ENCODE measurements around the gene HES7.
"Not testable (repeated sequence)": the region's sequence is repeated elsewhere in the genome, so short reads cannot be mapped to it uniquely, and the experiment has no call there.

Gene HES7

DNA sequence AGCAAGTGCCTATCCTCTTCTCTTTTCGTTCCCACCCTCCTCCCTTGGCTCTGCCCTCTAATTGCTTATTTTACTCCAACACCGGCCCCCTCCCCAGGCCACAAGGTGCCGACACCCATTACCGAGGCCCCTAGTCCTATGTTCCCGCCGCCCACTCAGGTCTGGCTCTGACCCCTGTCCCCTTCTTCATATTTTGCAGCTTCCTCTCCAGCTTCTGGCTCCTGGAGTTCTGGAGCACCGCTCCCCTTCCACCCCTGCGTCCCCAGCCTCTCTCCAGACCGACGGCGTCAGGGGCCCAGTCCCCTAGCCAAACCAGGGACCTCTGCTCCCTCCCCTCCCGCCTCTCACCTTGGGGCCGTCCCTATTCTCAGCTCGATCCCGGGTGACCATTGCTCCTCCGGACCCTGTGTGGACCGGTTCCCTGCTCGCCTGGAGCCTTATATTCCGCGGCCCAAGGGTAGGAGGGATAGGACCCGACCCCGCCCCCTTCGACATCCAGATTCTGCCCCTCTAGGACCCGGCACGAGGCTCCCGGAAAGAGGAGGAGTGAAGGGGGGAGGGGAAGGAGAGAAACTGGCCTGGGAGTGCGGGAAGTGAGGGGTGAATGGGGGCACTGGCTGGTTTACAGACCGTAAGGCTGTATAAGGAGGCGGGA lies at the start of gene HES7:
TSS of gene HES7 (minus strand) at position 412 of the 655 bp plus-strand sequence. CDS start at position 390, 22 bp downstream.
- Histone ChIP-seq H3K4me1 (ENCODE audit: insufficient read depth, low read length) (peaks cover 54% of the 10 kb centered on the region), H3K9ac (ENCODE audit: low read length) (no peak within 1 kb of the TSS), H3K9me3 (ENCODE audit: low read length) (no peaks in the 10 kb centered on the region), H3K27ac (ENCODE audit: low read depth, low read length) (no peak within 1 kb of the TSS), H3K27me3 (ENCODE audit: control insufficient read depth in 1 of 2, insufficient read depth in 2 of 2, low read length in 2 of 2) (peaks cover 34 to 54% of the 10 kb centered on the region in 2 donors), H3K4me3 (ENCODE audit: low read depth in 1 of 2, low read length in 2 of 2) (peak within 1 kb of the TSS; percentile 12 to 75), H3K36me3 (ENCODE audit: insufficient read depth, low read length) (no peaks in the 10 kb centered on the region)

DNA sequence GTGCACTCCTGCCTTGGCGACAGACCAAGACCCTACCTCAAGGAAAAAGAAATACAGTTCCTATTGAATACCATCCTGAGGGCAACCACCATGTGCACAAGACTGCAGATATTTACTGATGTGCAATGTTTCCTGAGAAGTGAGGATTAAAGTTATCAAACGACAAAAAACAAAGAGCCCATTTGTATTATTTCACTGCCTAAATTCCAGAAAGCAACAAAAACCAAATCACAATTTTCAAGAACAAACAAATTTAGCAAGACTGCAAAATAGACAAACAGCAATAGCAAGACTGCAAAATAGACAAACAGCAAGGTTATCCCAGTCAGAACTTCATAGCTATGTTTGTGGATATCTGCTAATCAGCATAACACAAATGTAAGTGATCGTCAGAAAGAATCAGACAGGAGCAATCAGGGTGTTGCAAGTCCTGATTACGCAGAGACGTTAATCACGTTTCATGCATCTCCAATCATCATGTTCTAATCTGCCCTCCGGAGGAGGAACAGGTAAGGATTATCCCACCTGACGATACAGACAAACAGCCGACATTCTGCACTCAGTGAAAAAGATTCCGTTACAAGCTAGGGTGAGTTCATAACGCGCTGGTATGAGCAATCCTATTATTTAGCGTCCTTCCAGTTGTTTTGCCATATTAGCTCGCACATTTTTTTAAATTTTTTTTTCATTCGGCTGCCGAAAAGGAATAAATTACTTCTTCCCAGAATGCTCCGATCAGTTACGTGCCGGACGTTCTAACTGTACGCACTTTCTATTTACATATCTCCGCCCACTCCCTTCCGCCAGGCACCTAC lies 49.4 kb upstream of the HES7 start:
- Histone ChIP-seq H3K27ac (ENCODE audit: low read depth, low read length) (peak overlapping the region; percentile 86), H3K27me3 (ENCODE audit: control insufficient read depth in 1 of 2, insufficient read depth in 2 of 2, low read length in 2 of 2) (no peaks in the 10 kb centered on the region), H3K36me3 (ENCODE audit: insufficient read depth, low read length) (no peaks in the 10 kb centered on the region), H3K4me1 (ENCODE audit: insufficient read depth, low read length) (peaks cover 32% of the 10 kb centered on the region), H3K9ac (ENCODE audit: low read length) (peak overlapping the region; percentile 41), H3K4me3 (ENCODE audit: low read depth in 1 of 2, low read length in 2 of 2) (peak overlapping the region; percentile 10 to 53), H3K9me3 (ENCODE audit: low read length) (no peaks in the 10 kb centered on the region)

DNA sequence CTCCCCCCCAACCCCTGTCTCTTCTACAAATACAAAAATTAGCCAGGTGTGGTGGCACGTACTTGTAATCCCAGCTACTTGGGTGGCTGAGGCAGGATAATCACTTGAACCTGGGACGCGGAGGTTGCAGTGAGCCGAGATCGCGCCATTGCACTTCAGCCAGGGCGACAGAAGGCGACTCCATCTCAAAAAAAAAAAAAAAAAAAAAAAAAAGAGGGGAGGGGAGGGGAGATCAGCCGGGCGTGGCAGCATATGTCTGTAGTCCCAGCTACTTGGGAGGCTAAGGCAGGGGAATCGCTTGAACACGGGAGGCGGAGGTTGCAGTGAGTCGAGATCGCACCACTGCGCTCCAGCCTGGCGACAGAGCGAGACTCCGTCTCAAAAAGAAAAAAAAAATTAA lies 46.3 kb upstream of the HES7 start:
- not testable (repeated sequence) for H3K27me3 ChIP-seq (ENCODE audit: control insufficient read depth in 1 of 2, insufficient read depth in 2 of 2, low read length in 2 of 2); H3K36me3 ChIP-seq (ENCODE audit: insufficient read depth, low read length)
- peaks cover 17% of the 10 kb centered on the region for H3K4me1 ChIP-seq (ENCODE audit: insufficient read depth, low read length)

DNA sequence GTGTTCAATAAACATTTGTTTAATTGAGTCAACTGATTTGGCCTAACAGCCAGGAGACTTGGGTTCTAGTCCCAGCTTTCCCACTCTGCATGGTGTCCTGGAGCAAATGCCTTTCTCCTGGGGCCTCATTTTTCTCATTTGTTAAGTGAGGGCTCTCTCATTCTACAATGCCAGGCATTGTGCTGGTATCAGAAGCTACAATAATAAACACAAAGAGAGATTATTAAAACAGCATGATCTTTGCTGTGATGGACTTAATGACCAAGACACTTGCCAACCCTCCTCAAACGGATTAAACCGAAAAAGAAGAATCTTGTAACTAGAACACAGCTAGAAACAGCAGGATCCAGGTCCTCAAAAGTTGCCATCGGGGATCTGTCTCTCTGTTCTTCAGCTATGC lies 43.6 kb upstream of the HES7 start:
- Histone ChIP-seq H3K27me3 (ENCODE audit: control insufficient read depth in 1 of 2, insufficient read depth in 2 of 2, low read length in 2 of 2) (no peaks in the 10 kb centered on the region), H3K27ac (ENCODE audit: low read depth, low read length) (no peak overlapping the region), H3K9ac (ENCODE audit: low read length) (no peak overlapping the region), H3K4me3 (ENCODE audit: low read depth in 1 of 2, low read length in 2 of 2) (no peak overlapping the region), H3K4me1 (ENCODE audit: insufficient read depth, low read length) (peaks cover 19% of the 10 kb centered on the region), H3K36me3 (ENCODE audit: insufficient read depth, low read length) (no peaks in the 10 kb centered on the region), H3K9me3 (ENCODE audit: low read length) (no peaks in the 10 kb centered on the region)

More for the DNA sequence above, 46.3 kb upstream of the HES7 start:
- not testable (repeated sequence) for H3K27ac ChIP-seq (ENCODE audit: low read depth, low read length); H3K9ac ChIP-seq (ENCODE audit: low read length); H3K4me3 ChIP-seq (ENCODE audit: low read depth in 1 of 2, low read length in 2 of 2); H3K9me3 ChIP-seq (ENCODE audit: low read length)

DNA sequence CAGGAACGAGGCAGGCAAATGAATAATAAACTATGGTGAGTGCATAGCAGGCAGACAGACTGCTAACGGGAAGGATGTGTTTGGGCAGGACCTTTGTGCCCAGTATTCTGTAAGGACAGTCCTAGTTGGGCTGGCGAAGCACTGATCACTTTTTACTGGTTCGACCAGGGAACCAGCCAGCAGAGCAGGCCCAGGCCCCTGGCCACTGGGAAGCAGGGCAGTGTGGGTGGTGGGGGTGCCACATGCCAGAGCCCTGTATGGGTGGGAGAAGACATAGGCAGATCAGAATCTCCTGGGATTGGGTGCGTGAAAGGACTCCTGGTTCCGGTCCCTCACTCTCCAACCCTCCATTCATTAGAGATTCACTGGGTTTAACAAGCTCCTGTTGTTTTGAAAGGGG lies 42.8 kb upstream of the HES7 start:
- Histone ChIP-seq H3K36me3 (ENCODE audit: insufficient read depth, low read length) (no peaks in the 10 kb centered on the region), H3K4me1 (ENCODE audit: insufficient read depth, low read length) (peaks cover 19% of the 10 kb centered on the region), H3K9ac (ENCODE audit: low read length) (no peak overlapping the region), H3K27me3 (ENCODE audit: control insufficient read depth in 1 of 2, insufficient read depth in 2 of 2, low read length in 2 of 2) (no peaks in the 10 kb centered on the region), H3K4me3 (ENCODE audit: low read depth in 1 of 2, low read length in 2 of 2) (no peak overlapping the region), H3K27ac (ENCODE audit: low read depth, low read length) (no peak overlapping the region), H3K9me3 (ENCODE audit: low read length) (no peaks in the 10 kb centered on the region)

DNA sequence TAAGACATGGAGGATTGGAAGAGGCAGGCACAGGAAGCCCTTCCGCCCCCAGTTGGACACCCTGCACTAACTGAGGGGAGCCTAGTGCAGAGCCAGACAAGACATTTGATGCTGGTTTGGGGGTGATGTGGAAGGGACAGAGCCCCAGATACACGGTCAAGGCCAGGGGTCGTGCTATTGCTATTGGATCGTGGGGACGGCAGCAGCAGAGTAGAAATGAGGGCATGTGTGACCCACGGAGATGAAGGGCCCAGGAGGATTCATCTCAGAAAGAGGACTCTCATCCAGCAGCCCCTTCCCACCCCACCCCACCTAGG lies 40.9 kb upstream of the HES7 start:
- Histone ChIP-seq H3K9me3 (ENCODE audit: low read length) (no peaks in the 10 kb centered on the region), H3K9ac (ENCODE audit: low read length) (peak overlapping the region; percentile 68), H3K27me3 (ENCODE audit: control insufficient read depth in 1 of 2, insufficient read depth in 2 of 2, low read length in 2 of 2) (no peaks in the 10 kb centered on the region), H3K4me1 (ENCODE audit: insufficient read depth, low read length) (peaks cover 32% of the 10 kb centered on the region), H3K4me3 (ENCODE audit: low read depth in 1 of 2, low read length in 2 of 2) (no peak overlapping the region), H3K36me3 (ENCODE audit: insufficient read depth, low read length) (peaks cover 18% of the 10 kb centered on the region), H3K27ac (ENCODE audit: low read depth, low read length) (peak overlapping the region; percentile 96)

DNA sequence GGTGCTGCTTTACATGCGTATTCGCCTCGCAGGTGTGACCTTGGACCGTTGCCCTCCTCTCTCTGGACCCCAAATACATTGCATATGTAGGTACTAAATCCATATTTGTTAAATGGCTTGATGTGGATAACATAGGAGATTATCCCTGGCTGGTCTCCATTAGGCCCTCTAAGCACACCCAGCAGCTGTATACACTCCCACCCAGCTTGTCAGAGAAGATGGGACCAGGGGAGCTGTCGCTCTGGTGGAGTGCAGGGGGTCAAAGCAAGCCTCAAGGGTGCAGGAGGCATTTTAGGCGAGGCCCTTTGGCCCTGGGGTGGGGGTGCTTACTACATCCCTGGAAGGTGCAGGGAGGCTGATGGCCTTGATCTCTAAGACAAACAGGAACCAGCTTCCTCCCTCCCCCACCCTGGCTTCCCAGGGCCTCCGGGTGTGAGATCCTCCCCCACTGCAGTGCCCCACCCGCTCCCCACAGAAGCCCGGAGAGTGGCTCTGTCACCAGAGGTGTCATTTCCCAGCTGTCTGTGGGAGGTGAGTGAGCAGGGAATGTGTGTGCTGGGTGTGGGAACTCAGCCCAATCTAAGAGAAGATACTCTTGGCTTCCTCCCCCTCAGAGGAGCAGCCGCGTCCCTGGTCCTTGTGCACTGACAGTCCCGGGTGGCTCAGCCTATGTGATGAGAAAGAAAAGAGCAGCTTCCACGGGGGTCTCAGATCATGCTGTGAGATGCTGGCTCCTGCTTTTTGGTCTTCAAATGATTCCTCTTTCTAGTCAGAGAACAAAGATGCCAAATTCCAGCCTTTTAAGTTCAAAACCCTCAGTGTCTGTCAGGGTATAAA lies 40.3 kb upstream of the HES7 start:
- Histone ChIP-seq H3K9ac (ENCODE audit: low read length) (peak overlapping the region; percentile 68), H3K4me3 (ENCODE audit: low read depth in 1 of 2, low read length in 2 of 2) (no peak overlapping the region), H3K9me3 (ENCODE audit: low read length) (no peaks in the 10 kb centered on the region)

DNA sequence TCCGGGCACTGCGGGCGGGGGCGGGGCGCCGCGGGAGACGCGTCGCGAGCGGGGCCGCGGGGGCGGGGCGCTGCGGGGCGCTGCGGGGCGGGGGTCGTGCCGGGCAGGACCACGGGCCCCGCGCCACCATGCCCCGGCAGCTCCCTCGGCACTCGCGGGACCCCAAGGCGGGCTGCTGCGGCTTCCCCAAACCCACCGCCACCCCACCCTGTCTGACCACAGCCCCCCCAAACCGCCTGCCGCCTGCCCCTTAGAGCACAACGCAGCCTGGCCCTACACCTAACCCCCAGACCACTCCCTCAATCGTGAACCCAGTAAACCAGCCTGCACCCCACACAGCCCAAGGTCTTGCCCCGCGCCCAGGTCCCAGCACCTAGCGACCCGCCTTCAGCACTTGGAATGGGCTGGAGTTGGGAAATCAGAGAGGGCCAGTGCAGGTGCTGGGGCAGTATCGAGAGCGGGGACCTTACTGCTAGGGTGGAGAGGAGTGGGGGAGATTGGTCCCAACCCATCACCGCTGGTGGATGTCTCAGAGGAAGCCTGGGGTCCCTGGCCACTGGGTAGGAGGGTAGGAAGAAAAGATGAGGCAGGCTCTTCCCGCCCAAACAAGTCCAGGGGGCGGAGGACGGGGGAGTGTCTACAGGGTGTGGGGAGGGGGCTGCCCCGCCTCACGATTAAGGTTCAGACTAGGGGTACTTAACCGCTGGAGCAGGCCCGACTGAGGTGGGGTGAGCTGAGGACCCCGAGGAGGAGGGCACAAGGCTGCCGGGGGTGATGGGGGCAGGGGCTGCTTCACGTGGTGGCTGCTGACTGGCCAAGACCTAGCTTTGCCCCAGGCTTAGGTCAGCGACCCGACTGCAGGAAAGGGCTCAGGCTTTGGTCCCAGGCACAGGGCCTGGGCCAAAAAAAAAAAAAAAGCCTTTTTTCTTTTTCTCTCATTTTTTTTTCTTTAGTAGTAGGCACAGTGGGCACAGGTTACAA lies 39.4 kb upstream of the HES7 start:
- peak overlapping the region; percentile 59 to 73 for H3K4me3 ChIP-seq (ENCODE audit: low read depth in 1 of 2, low read length in 2 of 2)
- H3K27ac ChIP-seq (ENCODE audit: low read depth, low read length), result peak overlapping the region; percentile 96
- H3K9ac ChIP-seq (ENCODE audit: low read length), result peak overlapping the region; percentile 68
- H3K4me1 ChIP-seq (ENCODE audit: insufficient read depth, low read length), result peaks cover 41% of the 10 kb centered on the region
- H3K36me3 ChIP-seq (ENCODE audit: insufficient read depth, low read length), result peaks cover 24% of the 10 kb centered on the region
- no peaks in the 10 kb centered on the region for H3K9me3 ChIP-seq (ENCODE audit: low read length)
- no peaks in the 10 kb centered on the region for H3K27me3 ChIP-seq (ENCODE audit: control insufficient read depth in 1 of 2, insufficient read depth in 2 of 2, low read length in 2 of 2)

More for the DNA sequence above, 40.3 kb upstream of the HES7 start:
- Histone ChIP-seq H3K36me3 (ENCODE audit: insufficient read depth, low read length) (peaks cover 24% of the 10 kb centered on the region), H3K4me1 (ENCODE audit: insufficient read depth, low read length) (peaks cover 37% of the 10 kb centered on the region), H3K27me3 (ENCODE audit: control insufficient read depth in 1 of 2, insufficient read depth in 2 of 2, low read length in 2 of 2) (no peaks in the 10 kb centered on the region), H3K27ac (ENCODE audit: low read depth, low read length) (peak overlapping the region; percentile 96)

DNA sequence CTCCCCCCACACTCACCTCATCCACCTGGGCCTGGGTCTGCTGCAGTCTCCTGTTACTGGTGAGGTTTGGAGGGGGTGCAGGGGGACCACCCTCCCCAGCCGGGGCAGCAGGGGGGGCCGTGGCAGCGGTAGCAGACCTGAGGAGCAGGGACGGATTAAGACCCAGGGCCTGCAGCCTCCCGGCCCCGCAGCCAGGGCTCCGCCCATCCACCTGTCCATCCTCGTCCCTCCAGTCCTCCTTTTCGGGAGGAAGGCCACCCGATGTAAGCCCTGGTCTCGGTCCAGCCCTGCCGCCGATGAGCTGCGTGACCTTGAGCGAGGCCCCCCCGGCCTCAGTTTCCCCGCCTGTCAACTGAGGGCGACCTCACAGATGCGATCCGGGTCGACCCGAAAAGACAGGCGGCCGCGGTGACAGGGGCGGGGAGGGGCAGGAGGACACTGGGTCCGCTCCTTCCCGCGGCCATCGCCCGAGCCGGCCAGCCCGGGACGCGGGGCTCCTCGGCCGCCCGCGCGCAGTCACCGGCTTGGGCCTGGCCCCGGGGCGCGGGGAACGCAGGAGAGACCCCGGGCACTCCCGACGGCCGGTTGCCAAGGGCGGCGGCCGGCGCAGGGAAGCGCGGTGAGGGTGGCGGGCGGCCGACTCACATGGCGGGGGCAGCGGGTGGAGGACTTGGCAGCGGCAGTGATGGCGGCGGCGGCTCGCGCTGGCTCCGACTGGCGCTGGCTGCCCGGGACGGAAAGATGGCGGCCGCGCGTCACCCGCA lies 38.5 kb upstream of the HES7 start, which contains the start of gene VAMP2:
TSS of gene VAMP2 (minus strand) at position 716 of the 764 bp plus-strand sequence. CDS start at position 647, 69 bp downstream.
- H3K27me3 ChIP-seq (ENCODE audit: control insufficient read depth in 1 of 2, insufficient read depth in 2 of 2, low read length in 2 of 2), result no peaks in the 10 kb centered on the region
- H3K9me3 ChIP-seq (ENCODE audit: low read length), result no peaks in the 10 kb centered on the region
- peak within 1 kb of the TSS; percentile 96 for H3K27ac ChIP-seq (ENCODE audit: low read depth, low read length)
- peaks cover 44% of the 10 kb centered on the region for H3K4me1 ChIP-seq (ENCODE audit: insufficient read depth, low read length)
- H3K9ac ChIP-seq (ENCODE audit: low read length), result peak within 1 kb of the TSS; percentile 95
- peak within 1 kb of the TSS; percentile 82 to 99 for H3K4me3 ChIP-seq (ENCODE audit: low read depth in 1 of 2, low read length in 2 of 2)
- H3K36me3 ChIP-seq (ENCODE audit: insufficient read depth, low read length), result peaks cover 24% of the 10 kb centered on the region
